Ishikawa (cell line): Measurements from ENCODE around the gene TATDN2.

ENCODE experiments used
- CEBPB ChIP-seq: IDR thresholded peaks from 2 replicates; pipeline ENCODE4 v1.6.1; 2012
- CREB1 ChIP-seq: IDR thresholded peaks from 2 replicates; pipeline ENCODE4 v1.6.1; 2012; ENCODE audit warnings: low read depth
- EGR1 ChIP-seq: IDR thresholded peaks from 2 replicates; pipeline ENCODE4 v1.6.1; 2012
- EP300 ChIP-seq: IDR thresholded peaks from 2 replicates; pipeline ENCODE4 v1.6.1; 2012; ENCODE audit warnings: borderline replicate concordance
- FOXM1 ChIP-seq: IDR thresholded peaks from 2 replicates; pipeline ENCODE4 v1.6.1; 2012; ENCODE audit warnings: low read depth, borderline replicate concordance
- MAX ChIP-seq: IDR thresholded peaks from 2 replicates; pipeline ENCODE4 v1.6.1; 2012
- NFIC ChIP-seq: IDR thresholded peaks from 2 replicates; pipeline ENCODE4 v1.6.1; 2012
- RAD21 ChIP-seq: IDR thresholded peaks from 2 replicates; pipeline ENCODE4 v1.6.1; 2012; ENCODE audit warnings: low read depth
- TAF1 ChIP-seq: IDR thresholded peaks from 2 replicates; pipeline ENCODE4 v1.6.1; 2012; ENCODE audit warnings: low read depth, mild to moderate bottlenecking
- TCF12 ChIP-seq: IDR thresholded peaks from 2 replicates; pipeline ENCODE4 v1.6.1; 2012; ENCODE audit warnings: low read depth
- TEAD4 ChIP-seq: IDR thresholded peaks from 2 replicates; pipeline ENCODE4 v1.6.1; 2012
- USF1 ChIP-seq: IDR thresholded peaks from 2 replicates; pipeline ENCODE4 v1.6.1; 2012
- YY1 ChIP-seq: IDR thresholded peaks from 2 replicates; pipeline ENCODE4 v1.6.1; 2012; ENCODE audit warnings: low read depth
- ZBTB7A ChIP-seq: IDR thresholded peaks from 2 replicates; pipeline ENCODE4 v1.6.1; 2012; ENCODE audit warnings: low read depth
- TF ChIP-seq, protein P1 (sequence below): IDR thresholded peaks from 2 replicates; pipeline ENCODE4 v1.6.1; 2012; ENCODE audit warnings: low read depth, mild to moderate bottlenecking

Gene TATDN2

GRCh38 chr3:10305331-10305902 lies 57.2 kb downstream of the TATDN2 start:
- no peak for TF ChIP-seq ZBTB7A
- no peak for TF ChIP-seq MAX
- no peak for TF ChIP-seq CEBPB
- TF ChIP-seq, protein P1, sequence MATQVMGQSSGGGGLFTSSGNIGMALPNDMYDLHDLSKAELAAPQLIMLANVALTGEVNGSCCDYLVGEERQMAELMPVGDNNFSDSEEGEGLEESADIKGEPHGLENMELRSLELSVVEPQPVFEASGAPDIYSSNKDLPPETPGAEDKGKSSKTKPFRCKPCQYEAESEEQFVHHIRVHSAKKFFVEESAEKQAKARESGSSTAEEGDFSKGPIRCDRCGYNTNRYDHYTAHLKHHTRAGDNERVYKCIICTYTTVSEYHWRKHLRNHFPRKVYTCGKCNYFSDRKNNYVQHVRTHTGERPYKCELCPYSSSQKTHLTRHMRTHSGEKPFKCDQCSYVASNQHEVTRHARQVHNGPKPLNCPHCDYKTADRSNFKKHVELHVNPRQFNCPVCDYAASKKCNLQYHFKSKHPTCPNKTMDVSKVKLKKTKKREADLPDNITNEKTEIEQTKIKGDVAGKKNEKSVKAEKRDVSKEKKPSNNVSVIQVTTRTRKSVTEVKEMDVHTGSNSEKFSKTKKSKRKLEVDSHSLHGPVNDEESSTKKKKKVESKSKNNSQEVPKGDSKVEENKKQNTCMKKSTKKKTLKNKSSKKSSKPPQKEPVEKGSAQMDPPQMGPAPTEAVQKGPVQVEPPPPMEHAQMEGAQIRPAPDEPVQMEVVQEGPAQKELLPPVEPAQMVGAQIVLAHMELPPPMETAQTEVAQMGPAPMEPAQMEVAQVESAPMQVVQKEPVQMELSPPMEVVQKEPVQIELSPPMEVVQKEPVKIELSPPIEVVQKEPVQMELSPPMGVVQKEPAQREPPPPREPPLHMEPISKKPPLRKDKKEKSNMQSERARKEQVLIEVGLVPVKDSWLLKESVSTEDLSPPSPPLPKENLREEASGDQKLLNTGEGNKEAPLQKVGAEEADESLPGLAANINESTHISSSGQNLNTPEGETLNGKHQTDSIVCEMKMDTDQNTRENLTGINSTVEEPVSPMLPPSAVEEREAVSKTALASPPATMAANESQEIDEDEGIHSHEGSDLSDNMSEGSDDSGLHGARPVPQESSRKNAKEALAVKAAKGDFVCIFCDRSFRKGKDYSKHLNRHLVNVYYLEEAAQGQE: no peak
- no peak for TF ChIP-seq TAF1
- no peak for TF ChIP-seq EP300
- TF ChIP-seq CREB1: no peak
- no peak for TF ChIP-seq RAD21

DNA sequence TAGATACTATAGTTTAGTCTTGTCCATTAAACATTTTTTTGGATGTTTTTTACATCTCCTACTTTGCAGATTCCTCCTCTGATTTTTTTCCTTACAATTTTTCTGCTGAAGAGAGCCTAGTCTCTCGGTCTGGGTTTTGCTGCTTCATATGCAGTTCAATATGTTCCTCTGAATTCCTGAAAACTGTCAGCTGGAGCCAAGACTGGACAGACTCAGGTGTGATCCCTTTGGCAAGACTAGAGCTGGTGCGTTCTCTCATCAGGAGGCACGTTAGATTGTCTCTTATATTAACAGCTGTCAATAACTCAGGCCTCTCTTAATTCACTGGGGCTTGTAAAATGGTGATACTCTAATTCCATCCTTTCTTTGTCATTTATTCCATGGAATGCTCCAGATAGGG lies 57.9 kb downstream of the TATDN2 start:
- no peak for TF ChIP-seq NFIC
- no peak for TF ChIP-seq ZBTB7A
- no peak for TF ChIP-seq FOXM1

GRCh38 chr3:10308678-10309077 lies 60.4 kb downstream of the TATDN2 start:
- no peak for TF ChIP-seq ZBTB7A
- no peak for TF ChIP-seq TCF12
- no peak for TF ChIP-seq RAD21
- no peak for TF ChIP-seq FOXM1
- TF ChIP-seq NFIC: no peak
- no peak for TF ChIP-seq EGR1
- TF ChIP-seq EP300: no peak
- no peak for TF ChIP-seq YY1
- TF ChIP-seq CEBPB: no peak
- TF ChIP-seq MAX: no peak

DNA sequence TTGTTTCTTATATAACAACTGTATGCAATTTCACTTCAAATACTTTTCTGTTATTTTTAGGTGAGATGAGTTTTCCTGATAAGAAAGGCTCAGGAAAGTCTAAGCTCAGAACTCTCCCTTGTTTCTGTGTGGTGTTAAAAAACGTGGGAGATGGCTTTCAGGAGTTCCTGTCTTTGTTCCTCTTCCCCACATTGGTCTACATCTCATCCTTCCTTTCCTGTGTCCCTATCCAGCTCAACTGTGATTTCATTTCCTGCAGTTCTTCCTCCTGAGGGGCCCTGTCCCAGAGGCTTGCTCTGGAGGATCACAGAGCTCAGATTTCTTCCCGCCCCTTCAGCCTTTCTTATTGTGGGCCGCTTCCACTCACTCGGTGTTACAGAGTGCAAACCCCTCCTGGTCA lies 61.5 kb downstream of the TATDN2 start:
- no peak for TF ChIP-seq FOXM1
- no peak for TF ChIP-seq YY1
- no peak for TF ChIP-seq CREB1
- TF ChIP-seq EGR1: no peak
- no peak for TF ChIP-seq ZBTB7A

DNA sequence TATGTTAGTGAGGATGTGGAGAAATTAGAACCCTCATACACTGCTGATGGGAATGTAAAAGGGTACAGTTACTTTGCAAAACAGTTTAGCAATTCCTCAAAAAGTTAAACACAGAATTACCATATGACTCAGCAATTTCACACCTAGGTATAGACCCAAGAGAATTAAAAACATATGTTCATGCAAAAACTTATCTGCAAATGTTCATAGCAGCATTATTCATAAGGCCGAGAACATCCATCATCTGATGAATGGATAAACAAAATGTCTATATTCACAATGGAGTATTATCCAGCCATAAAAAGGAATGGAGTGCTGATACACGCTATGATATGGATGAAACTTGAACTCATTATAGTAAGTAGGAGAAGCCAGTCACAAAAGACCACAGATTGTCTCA lies 62.3 kb downstream of the TATDN2 start:
- TF ChIP-seq NFIC (no peak), TAF1 (no peak), MAX (no peak)
- TF ChIP-seq, protein P1: no peak

DNA sequence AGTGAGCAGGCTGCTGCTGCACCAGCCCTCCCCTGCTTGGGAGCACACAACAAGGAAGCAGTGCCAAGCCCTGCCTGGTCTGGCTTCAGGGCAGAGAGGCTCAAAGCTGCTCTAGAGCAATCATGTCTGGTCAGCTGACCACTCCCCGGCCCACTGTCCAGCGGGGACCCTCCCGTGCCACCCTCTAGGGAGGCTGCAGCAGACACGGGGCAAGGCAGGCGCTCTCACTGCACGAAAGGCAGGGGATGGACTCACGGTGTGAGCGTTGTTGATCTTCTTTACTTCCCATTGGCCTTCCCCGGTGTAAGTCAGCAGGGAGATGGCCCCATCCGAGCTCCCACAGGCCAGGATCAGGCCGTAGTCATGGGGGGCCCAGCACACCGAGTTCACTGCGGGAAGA lies 63.5 kb downstream of the TATDN2 start:
- TF ChIP-seq USF1 (no peak), TAF1 (no peak)

DNA sequence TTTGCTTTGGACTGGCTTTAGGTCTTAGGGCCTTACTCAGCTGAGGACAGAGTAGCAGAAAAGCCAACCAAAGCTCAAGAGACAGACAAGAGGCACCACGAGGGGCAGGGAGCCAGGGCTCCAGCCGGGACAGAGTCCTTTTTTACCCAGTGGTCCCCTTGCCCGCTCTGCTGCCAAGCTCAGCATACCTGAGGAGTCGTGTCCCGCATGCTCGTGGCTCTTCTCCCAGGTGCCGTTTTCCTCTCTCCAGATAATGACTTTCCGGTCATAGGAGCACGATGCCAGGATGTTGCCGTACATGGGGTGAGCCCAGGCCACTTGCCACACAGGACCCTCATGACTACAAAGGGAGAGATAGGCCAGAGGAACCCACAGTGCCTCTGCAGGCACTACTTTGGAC lies 64.1 kb downstream of the TATDN2 start:
- TF ChIP-seq ZBTB7A (no peak), NFIC (no peak), YY1 (no peak), EP300 (no peak), TAF1 (no peak), USF1 (no peak), FOXM1 (no peak), RAD21 (no peak), MAX (no peak), TEAD4 (no peak), CEBPB (no peak), EGR1 (no peak), TCF12 (no peak), CREB1 (no peak)
- TF ChIP-seq, protein P1: no peak
